Natural killer cell (primary cell): ENCODE results near the gene GRPEL2. TPM values are rescaled to one million over a fixed set of nuclear protein-coding genes. Genes with fewer than 3 reads are reported as not detected.
"Not testable (repeated sequence)": the region's sequence is repeated elsewhere in the genome, so short reads cannot be mapped to it uniquely, and the experiment has no call there.

ENCODE experiments used
- ATAC-seq, 3 donors: fragments of 150-1000 bp in 2 of 3; fragments of 200-7000 bp in 1 of 3; cut with Tn5 transposase; 1 replicate in 1 of 3; 2 replicates in 2 of 3; pipeline ENCODE4 v1.10.0; 2021; ENCODE audit warnings: mild to moderate bottlenecking in 2 of 3, moderate library complexity in 2 of 3
- DNase-seq, 2 donors: peaks; one replicate each; pipeline versions ENCODE4 v3.0.0 to v3.0.0-alpha.2; 2013 to 2021; ENCODE audit warnings: mixed read lengths in 1 of 2
- H3K27ac ChIP-seq: one replicate; pipeline ENCODE4 v1.5.1; 2013; ENCODE audit warnings: mild to moderate bottlenecking, low read length
- H3K27me3 ChIP-seq: one replicate; pipeline ENCODE4 v1.6.1; 2013; ENCODE audit warnings: low read length; ENCODE audit not compliant: control insufficient read depth, insufficient read depth
- H3K36me3 ChIP-seq: one replicate; pipeline ENCODE4 v1.6.1; 2013; ENCODE audit warnings: low read length; ENCODE audit not compliant: control insufficient read depth, insufficient read depth
- H3K4me1 ChIP-seq: one replicate; pipeline ENCODE4 v1.6.1; 2013; ENCODE audit warnings: low read length; ENCODE audit not compliant: control insufficient read depth, insufficient read depth
- H3K4me3 ChIP-seq: one replicate; pipeline ENCODE4 v1.5.1; 2013; ENCODE audit warnings: low read length
- H3K9me3 ChIP-seq: one replicate; pipeline ENCODE4 v1.6.1; 2013; ENCODE audit warnings: low read length; ENCODE audit not compliant: control insufficient read depth, insufficient read depth
- H3K27ac Mint-ChIP-seq, 2 donors: one replicate each; pipeline ENCODE4 v1.8.0; 2022; ENCODE audit warnings: mild to moderate bottlenecking in 2 of 2, mixed read lengths in 2 of 2, moderate library complexity in 1 of 2
- H3K27me3 Mint-ChIP-seq, 2 donors: one replicate each; pipeline ENCODE4 v1.8.0; 2022; ENCODE audit warnings: low read depth in 2 of 2, mixed read lengths in 2 of 2
- H3K36me3 Mint-ChIP-seq: one replicate; pipeline ENCODE4 v1.8.0; 2022; ENCODE audit warnings: mixed read lengths
- H3K4me1 Mint-ChIP-seq, 2 donors: one replicate each; pipeline ENCODE4 v1.8.0; 2022; ENCODE audit warnings: mixed read lengths in 2 of 2
- H3K4me3 Mint-ChIP-seq: one replicate; pipeline ENCODE4 v1.8.0; 2022; ENCODE audit warnings: mild to moderate bottlenecking, moderate library complexity, mixed read lengths
- H3K9me3 Mint-ChIP-seq, 2 donors: one replicate each; pipeline ENCODE4 v1.8.0; 2022; ENCODE audit warnings: mixed read lengths in 2 of 2
- WGBS: methylation state at CpG from one replicate; pipeline ENCODE4 v1.1.7; 2013; ENCODE audit warnings: missing lambda C conversion rate; ENCODE audit not compliant: insufficient coverage; 5-methylcytosine and 5-hydroxymethylcytosine counted together
- intact Hi-C: fragments of 100-400 bp; cut with micrococcal nuclease; formaldehyde crosslinking; loops from one replicate; pipeline ENCODE4 v1.14.2; 2022
- total RNA-seq, 4 donors: library from RNA; stranded (reverse); fragments of 120-200 nt in 1 of 4; gene quantifications; one replicate each; pipeline versions ENCODE4 v1.2.3 to v1.2.4, GENCODE V29; 2013 to 2022
- TF ChIP-seq, protein P1 (sequence below): fragments of 200-600 bp; IDR thresholded peaks from one replicate; pipeline ENCODE4 v1.8.0; 2022; ENCODE audit warnings: antibody characterized with exemption

Gene GRPEL2
- total RNA-seq, 3 donors from 2014 or later (not counting 1 experiment from before 2014, with no cell fraction given) = 5.6 to 12.9 (median 6.8) TPM

DNA sequence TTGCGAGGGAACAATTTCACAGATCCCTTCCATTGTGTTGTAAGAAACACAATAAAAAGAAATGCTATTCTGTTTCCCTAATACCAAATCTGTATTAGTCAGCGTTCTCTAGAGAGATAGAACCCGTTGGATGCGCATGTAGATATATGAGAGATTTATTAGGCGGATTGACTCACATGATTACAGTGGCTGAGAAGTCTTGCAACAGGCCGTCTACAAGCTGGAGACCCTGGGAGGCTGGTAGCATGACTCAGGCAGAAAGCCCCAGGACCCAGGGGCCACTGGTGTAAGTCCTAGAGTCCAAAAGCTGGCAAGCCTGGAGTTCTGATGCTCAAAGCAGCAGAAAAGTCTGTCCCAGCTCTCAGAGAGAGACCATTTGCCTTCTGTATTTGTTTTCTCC is 52.2 kb downstream of the GRPEL2 start:
- Histone ChIP-seq H3K4me1 (no peaks in the 10 kb centered on the region), H3K27ac (no peak overlapping the region), H3K4me3 (no peak overlapping the region), H3K27me3 (no peaks in the 10 kb centered on the region), H3K36me3 (no peaks in the 10 kb centered on the region), H3K9me3 (no peaks in the 10 kb centered on the region)
- TF ChIP-seq, protein P1, sequence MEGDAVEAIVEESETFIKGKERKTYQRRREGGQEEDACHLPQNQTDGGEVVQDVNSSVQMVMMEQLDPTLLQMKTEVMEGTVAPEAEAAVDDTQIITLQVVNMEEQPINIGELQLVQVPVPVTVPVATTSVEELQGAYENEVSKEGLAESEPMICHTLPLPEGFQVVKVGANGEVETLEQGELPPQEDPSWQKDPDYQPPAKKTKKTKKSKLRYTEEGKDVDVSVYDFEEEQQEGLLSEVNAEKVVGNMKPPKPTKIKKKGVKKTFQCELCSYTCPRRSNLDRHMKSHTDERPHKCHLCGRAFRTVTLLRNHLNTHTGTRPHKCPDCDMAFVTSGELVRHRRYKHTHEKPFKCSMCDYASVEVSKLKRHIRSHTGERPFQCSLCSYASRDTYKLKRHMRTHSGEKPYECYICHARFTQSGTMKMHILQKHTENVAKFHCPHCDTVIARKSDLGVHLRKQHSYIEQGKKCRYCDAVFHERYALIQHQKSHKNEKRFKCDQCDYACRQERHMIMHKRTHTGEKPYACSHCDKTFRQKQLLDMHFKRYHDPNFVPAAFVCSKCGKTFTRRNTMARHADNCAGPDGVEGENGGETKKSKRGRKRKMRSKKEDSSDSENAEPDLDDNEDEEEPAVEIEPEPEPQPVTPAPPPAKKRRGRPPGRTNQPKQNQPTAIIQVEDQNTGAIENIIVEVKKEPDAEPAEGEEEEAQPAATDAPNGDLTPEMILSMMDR = no peak
- intact Hi-C loops = no loop called here
- Mint-ChIP-seq H3K9me3 (no peaks in the 10 kb centered on the region), H3K36me3 (no peaks in the 10 kb centered on the region), H3K4me3 (no peak overlapping the region), H3K27ac (no peak overlapping the region), H3K27me3 (peaks cover 7 to 14% of the 10 kb centered on the region in 2 donors), H3K4me1 (no peaks in the 10 kb centered on the region)
- no peak for DNase-seq
- 90% methylated on average over 6 of the region's 6 CpGs for WGBS
- ATAC-seq = no peak

DNA sequence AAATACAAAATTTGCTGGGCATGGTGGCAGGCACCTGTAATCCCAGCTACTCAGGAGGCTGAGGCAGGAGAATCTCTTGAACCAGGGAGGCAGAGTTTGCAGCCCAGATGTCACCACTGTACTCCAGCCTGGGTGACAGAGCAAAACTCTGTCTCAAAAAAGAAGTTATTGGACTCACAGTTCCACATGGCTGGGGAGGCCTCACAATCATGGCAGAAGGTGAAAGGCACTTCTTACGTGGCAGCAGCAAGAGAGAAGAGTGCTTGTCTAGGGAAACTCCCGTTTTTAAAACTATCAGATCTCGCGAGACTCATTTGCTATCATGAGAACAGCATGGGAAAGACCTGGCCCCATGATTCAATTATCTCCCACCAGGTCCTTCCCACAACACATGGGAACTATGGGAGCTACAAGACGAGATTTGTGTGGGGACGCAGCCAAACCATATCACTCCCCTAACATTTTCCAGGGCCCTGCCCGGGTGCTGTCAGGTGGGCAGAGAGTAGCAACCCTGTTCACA is 53.5 kb downstream of the GRPEL2 start:
- H3K9me3 Mint-ChIP-seq, H3K36me3 Mint-ChIP-seq, H3K9me3 ChIP-seq, H3K4me1 ChIP-seq, H3K4me1 Mint-ChIP-seq, intact Hi-C loops, ATAC-seq, H3K4me3 Mint-ChIP-seq, H3K4me3 ChIP-seq, H3K27me3 ChIP-seq, H3K36me3 ChIP-seq, H3K27ac Mint-ChIP-seq, H3K27ac ChIP-seq, DNase-seq: not testable (repeated sequence)
- WGBS = 76% methylated on average over 7 of the region's 7 CpGs
- H3K27me3 Mint-ChIP-seq = peaks cover 7 to 14% of the 10 kb centered on the region in 2 donors

DNA sequence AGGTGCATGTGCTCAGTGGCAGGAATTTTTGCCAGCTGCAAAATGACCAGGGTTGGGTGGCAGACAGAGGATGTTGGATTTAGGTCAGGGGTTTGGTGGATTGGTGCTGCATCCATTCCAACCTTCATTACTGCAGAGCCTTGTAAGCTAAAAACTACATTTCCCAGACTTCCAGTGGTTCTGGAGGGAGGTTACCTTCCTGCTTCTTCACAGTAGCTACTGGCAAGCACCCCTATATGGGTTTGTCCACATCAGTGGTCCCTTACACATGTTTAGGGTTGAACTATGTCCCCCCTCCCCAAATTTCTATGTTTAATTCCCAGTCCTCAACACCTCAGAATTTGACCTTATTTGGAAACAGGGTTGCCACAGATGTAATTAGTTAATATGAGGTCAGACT is 54.5 kb downstream of the GRPEL2 start:
- TF ChIP-seq, protein P1 = no peak
- Histone ChIP-seq H3K9me3 (no peaks in the 10 kb centered on the region), H3K4me3 (no peak overlapping the region), H3K36me3 (no peaks in the 10 kb centered on the region), H3K27ac (no peak overlapping the region), H3K27me3 (no peaks in the 10 kb centered on the region), H3K4me1 (no peaks in the 10 kb centered on the region)
- no peak for DNase-seq
- Mint-ChIP-seq H3K27me3 (peaks cover 7 to 19% of the 10 kb centered on the region in 2 donors), H3K9me3 (no peaks in the 10 kb centered on the region), H3K4me3 (no peak overlapping the region), H3K27ac (no peak overlapping the region), H3K36me3 (no peaks in the 10 kb centered on the region), H3K4me1 (no peaks in the 10 kb centered on the region)
- ATAC-seq = no peak
- intact Hi-C loops = no loop called here

DNA sequence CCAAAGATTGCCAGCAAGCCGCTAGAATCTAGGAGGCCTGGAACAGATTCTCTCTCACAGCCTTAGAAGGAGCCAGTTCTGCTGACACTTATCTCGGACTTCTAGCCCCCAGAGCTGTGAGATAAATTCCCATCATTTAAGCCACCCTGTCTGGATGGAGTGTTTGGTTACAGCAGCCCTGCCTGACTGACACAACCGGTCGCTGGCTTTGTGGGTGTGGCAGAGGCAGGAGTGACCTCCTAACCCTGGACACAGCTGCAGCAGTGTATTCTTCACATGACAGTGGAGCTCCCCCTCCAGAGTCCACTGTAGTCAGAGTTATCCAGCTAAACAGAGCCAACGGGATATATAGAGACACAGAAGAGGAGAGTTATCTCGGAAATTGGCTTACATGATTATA is 55.0 kb downstream of the GRPEL2 start:
- no peaks in the 10 kb centered on the region for H3K36me3 ChIP-seq
- DNase-seq (no peak), ATAC-seq (no peak)
- no peaks in the 10 kb centered on the region for H3K9me3 ChIP-seq
- no peaks in the 10 kb centered on the region for H3K4me1 Mint-ChIP-seq
- no peak overlapping the region for H3K4me3 ChIP-seq
- H3K27me3 Mint-ChIP-seq = peaks cover 4 to 14% of the 10 kb centered on the region in 2 donors
- intact Hi-C loops = no loop called here
- no peaks in the 10 kb centered on the region for H3K27me3 ChIP-seq
- TF ChIP-seq, protein P1 = no peak
- H3K4me3 Mint-ChIP-seq = no peak overlapping the region
- no peak overlapping the region for H3K27ac ChIP-seq
- 89% methylated on average over 6 of the region's 6 CpGs for WGBS
- no peaks in the 10 kb centered on the region for H3K9me3 Mint-ChIP-seq
- no peak overlapping the region for H3K27ac Mint-ChIP-seq
- no peaks in the 10 kb centered on the region for H3K4me1 ChIP-seq
- no peaks in the 10 kb centered on the region for H3K36me3 Mint-ChIP-seq
